A549 (cell line): ENCODE measurements around the gene MORC2. TPM values are rescaled to one million over a fixed set of nuclear protein-coding genes. Genes with fewer than 3 reads are reported as not detected.

Experiments used
- ATAC-seq, 2 experiments: fragments of 200-7000 bp in 1 of 2; fragments of >200 bp in 1 of 2; cut with Nextera tagmentation in 1 of 2; cut with Tn5 transposase in 1 of 2; 3 replicates each; pipeline versions ENCODE4 v1.8.0 to v1.9.1; 2018 to 2020; ENCODE audit warnings: mild to moderate bottlenecking in 1 of 2, moderate library complexity in 1 of 2
- CTCF ChIA-PET: fragments of 300-600 bp; sonication (Branson Sonifier 250); formaldehyde crosslinking; extraction: SDS; loops from one replicate; lab custom pipeline; 2021; ENCODE audit warnings: antibody characterized with exemption, inconsistent platforms; lab: Yijun Ruan, JAX
- POLR2A ChIA-PET: fragments of 350-600 bp; formaldehyde crosslinking; extraction: SDS; loops from one replicate; lab custom pipeline; 2021; ENCODE audit warnings: antibody characterized with exemption, inconsistent platforms; lab: Yijun Ruan, JAX
- DNase-seq, 2 experiments: peaks; one replicate each; pipeline versions ENCODE4 v3.0.0 to v3.0.0-alpha.2; 2011 to 2016; ENCODE audit warnings: low read depth in 1 of 2, low spot score in 1 of 2
- FAIRE-seq: peaks from 2 replicates; lab custom pipeline; 2011; peaks lifted over from hg19 to GRCh38; lab: Jason Lieb, UNC
- H3K27ac ChIP-seq, 2 experiments: fragments of >200 bp; sonication (Bioruptor Twin); formaldehyde crosslinking; 3 replicates each; pipeline ENCODE4 v1.5.1; 2016 to 2017
- H3K4me1 ChIP-seq: fragments of >200 bp; sonication (Bioruptor Twin); formaldehyde crosslinking; 3 replicates; pipeline ENCODE4 v1.6.1; 2016
- H3K4me2 ChIP-seq: fragments of >200 bp; sonication (Bioruptor Twin); formaldehyde crosslinking; 3 replicates; pipeline ENCODE4 v1.6.1; 2016
- H3K4me3 ChIP-seq: fragments of >200 bp; sonication (Bioruptor Twin); formaldehyde crosslinking; 3 replicates; pipeline ENCODE4 v1.5.1; 2016
- H3K9me3 ChIP-seq: fragments of >200 bp; sonication (Bioruptor Twin); formaldehyde crosslinking; 3 replicates; pipeline ENCODE4 v1.6.1; 2016
- BHLHE40 ChIP-seq: IDR thresholded peaks from 2 replicates; pipeline ENCODE4 v1.6.1; 2012; ENCODE audit warnings: low read depth, low read length, inconsistent platforms
- CTCF ChIP-seq: fragments of >200 bp; sonication (Bioruptor Twin); formaldehyde crosslinking; IDR thresholded peaks from 3 replicates; pipeline ENCODE4 v1.5.1; 2016
- EP300 ChIP-seq, 2 experiments: fragments of >200 bp; sonication (Bioruptor Twin); formaldehyde crosslinking; IDR thresholded peaks; 2 replicates in 1 of 2; 3 replicates in 1 of 2; pipeline ENCODE4 v1.6.1; 2016 to 2017
- FOSL2 ChIP-seq, 2 experiments: fragments of 450-650 bp in 1 of 2; fragments of >200 bp in 1 of 2; sonication (Bioruptor Twin) in 1 of 2; formaldehyde crosslinking; IDR thresholded peaks; 2 replicates each; pipeline versions ENCODE4 v1.5.0 to v1.6.1; 2016 to 2020; ENCODE audit warnings: mild to moderate bottlenecking in 1 of 2, moderate library complexity in 1 of 2
- FOXS1 ChIP-seq: fragments of 250-450 bp; sonication (Bioruptor Pico); IDR thresholded peaks from 2 replicates; pipeline ENCODE4 v1.5.0; 2020; ENCODE audit warnings: mild to moderate bottlenecking, moderate library complexity
- GATA3 ChIP-seq: IDR thresholded peaks from 2 replicates; pipeline ENCODE4 v1.6.1; 2012; ENCODE audit warnings: borderline replicate concordance
- JUN ChIP-seq, 2 experiments: fragments of >200 bp; sonication (Bioruptor Twin); formaldehyde crosslinking; IDR thresholded peaks; 2 replicates in 1 of 2; 3 replicates in 1 of 2; pipeline ENCODE4 v1.6.1; 2016 to 2017
- MAX ChIP-seq: IDR thresholded peaks from 2 replicates; pipeline ENCODE4 v1.6.1; 2012
- MYC ChIP-seq: IDR thresholded peaks from 2 replicates; pipeline ENCODE4 v1.6.1; 2012; ENCODE audit warnings: mild to moderate bottlenecking, inconsistent platforms, low read length, improper control_type of control experiment, borderline replicate concordance
- PHF8 ChIP-seq: fragments of 200-600 bp; sonication (generic); IDR thresholded peaks from 2 replicates; pipeline ENCODE4 v1.6.1; 2016; ENCODE audit warnings: low read depth, mild to moderate bottlenecking, antibody characterized with exemption, moderate library complexity, borderline replicate concordance
- POLR2A ChIP-seq: IDR thresholded peaks from 2 replicates; pipeline ENCODE4 v1.6.1; 2012; ENCODE audit warnings: mild to moderate bottlenecking, low read length
- POLR2AphosphoS2 ChIP-seq: conservative IDR thresholded peaks from 2 replicates; pipeline ENCODE4 v1.6.1; 2012; ENCODE audit warnings: low read length, improper control_type of control experiment, inconsistent platforms
- RARB ChIP-seq: fragments of 250-450 bp; sonication (Bioruptor Pico); IDR thresholded peaks from 2 replicates; pipeline ENCODE4 v1.8.0; 2021; ENCODE audit warnings: mild to moderate bottlenecking, moderate library complexity
- USF2 ChIP-seq: fragments of 450-650 bp; IDR thresholded peaks from 2 replicates; pipeline ENCODE4 v1.6.1; 2014; ENCODE audit warnings: antibody characterized with exemption
- WGBS: methylation state at CpG from one replicate; pipeline ENCODE4 v1.1.6; 2017; ENCODE audit errors: missing lambda C conversion rate; 5-methylcytosine and 5-hydroxymethylcytosine counted together
- polyA plus RNA-seq, 4 experiments: library from polyadenylated mRNA; depleted of rRNA in 3 of 4; stranded (reverse); fragments of >200 nt; fragmentation: RNase III in 1 of 4; extraction: RNeasy Plus Mini Kit Qiagen cat#74134 plus additional on column Dnase treatment in 1 of 4; gene quantifications; 2 replicates in 3 of 4; 3 replicates in 1 of 4; pipeline ENCODE4 v1.2.3, GENCODE V29; 2011 to 2017
- TF ChIP-seq, protein P1 (sequence below): fragments of 200-600 bp; sonication (generic); IDR thresholded peaks from 2 replicates; pipeline ENCODE4 v1.6.1; 2016; ENCODE audit warnings: antibody characterized with exemption, mild to moderate bottlenecking, moderate library complexity
- TF ChIP-seq, protein P2 (sequence below): IDR thresholded peaks from 2 replicates; pipeline ENCODE4 v1.6.1; 2012
- TF ChIP-seq, protein P3 (sequence below): IDR thresholded peaks from 2 replicates; pipeline ENCODE4 v1.6.1; 2012; ENCODE audit warnings: low read depth, borderline replicate concordance

The MORC2 gene
- polyA plus RNA-seq, 2 of the 4 experiments (the other 2 are of a cell fraction), result 14.8 to 16.0 TPM

DNA sequence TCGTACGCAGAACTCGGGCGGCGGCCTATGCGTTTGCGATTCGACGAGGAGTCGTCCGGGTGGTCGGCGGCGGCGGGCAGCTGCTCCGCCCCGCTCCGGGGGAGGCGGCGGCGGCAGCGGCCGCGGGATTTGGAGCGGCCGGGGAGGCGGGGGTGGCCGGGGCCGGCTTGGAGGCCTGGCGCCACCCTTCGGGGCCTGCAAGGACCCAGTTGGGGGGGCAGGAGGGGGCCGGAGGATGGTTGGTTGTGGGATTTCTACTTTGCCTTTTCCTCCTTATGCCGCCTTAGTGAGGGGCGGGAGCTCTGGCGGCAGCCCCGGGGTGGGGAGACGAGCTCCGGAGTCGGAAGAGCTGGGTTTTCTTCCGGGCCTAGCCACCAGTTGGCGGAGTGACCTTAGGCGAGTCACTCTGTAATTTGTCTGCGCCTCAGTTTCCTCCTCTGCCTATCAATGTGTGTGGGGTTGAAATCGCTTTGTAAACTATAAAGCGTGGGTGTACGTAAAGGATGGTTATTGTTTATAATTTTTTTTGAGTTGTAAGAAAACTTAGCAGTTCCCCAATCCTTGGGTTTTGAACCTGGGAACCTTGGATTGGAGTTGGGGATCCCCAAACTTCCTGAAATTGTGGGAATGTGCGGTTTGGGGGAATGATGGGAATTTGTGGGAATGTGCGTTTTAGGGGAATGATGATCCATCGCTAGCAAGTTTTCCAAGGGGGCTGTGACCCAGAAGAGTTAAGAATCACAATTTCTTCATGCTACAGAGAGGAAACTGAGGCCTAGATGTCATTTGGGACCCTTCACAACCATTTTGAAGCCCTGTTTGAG is 1.2 kb upstream of the MORC2 start:
- TF ChIP-seq MYC (no peak), JUN (IDR thresholded peaks at IDR 0.05) (no peak; a peak in 1 of 5 replicates), FOXS1 (CRISPR knock-in tag) (no peak), FOSL2 (IDR thresholded peaks at IDR 0.05) (no peak), FOSL2 (CRISPR knock-in tag; IDR thresholded peaks at IDR 0.05) (no peak), CTCF (0 out of 3 replicates have a peak, but pooled peaks have one; percentile 5), RARB (CRISPR knock-in tag) (no peak), EP300 (IDR thresholded peaks at IDR 0.05) (no peak), PHF8 (peak; percentile 50; the same call in 1 of the 2 replicates)
- TF ChIP-seq, protein P1, sequence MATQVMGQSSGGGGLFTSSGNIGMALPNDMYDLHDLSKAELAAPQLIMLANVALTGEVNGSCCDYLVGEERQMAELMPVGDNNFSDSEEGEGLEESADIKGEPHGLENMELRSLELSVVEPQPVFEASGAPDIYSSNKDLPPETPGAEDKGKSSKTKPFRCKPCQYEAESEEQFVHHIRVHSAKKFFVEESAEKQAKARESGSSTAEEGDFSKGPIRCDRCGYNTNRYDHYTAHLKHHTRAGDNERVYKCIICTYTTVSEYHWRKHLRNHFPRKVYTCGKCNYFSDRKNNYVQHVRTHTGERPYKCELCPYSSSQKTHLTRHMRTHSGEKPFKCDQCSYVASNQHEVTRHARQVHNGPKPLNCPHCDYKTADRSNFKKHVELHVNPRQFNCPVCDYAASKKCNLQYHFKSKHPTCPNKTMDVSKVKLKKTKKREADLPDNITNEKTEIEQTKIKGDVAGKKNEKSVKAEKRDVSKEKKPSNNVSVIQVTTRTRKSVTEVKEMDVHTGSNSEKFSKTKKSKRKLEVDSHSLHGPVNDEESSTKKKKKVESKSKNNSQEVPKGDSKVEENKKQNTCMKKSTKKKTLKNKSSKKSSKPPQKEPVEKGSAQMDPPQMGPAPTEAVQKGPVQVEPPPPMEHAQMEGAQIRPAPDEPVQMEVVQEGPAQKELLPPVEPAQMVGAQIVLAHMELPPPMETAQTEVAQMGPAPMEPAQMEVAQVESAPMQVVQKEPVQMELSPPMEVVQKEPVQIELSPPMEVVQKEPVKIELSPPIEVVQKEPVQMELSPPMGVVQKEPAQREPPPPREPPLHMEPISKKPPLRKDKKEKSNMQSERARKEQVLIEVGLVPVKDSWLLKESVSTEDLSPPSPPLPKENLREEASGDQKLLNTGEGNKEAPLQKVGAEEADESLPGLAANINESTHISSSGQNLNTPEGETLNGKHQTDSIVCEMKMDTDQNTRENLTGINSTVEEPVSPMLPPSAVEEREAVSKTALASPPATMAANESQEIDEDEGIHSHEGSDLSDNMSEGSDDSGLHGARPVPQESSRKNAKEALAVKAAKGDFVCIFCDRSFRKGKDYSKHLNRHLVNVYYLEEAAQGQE, result peak; percentile 66
- TF ChIP-seq, protein P2, sequence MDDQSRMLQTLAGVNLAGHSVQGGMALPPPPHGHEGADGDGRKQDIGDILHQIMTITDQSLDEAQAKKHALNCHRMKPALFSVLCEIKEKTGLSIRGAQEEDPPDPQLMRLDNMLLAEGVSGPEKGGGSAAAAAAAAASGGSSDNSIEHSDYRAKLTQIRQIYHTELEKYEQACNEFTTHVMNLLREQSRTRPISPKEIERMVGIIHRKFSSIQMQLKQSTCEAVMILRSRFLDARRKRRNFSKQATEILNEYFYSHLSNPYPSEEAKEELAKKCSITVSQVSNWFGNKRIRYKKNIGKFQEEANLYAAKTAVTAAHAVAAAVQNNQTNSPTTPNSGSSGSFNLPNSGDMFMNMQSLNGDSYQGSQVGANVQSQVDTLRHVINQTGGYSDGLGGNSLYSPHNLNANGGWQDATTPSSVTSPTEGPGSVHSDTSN, result no peak
- WGBS, result 5% methylated on average over 11 of the region's 49 CpGs
- Histone ChIP-seq H3K4me1 (0 out of 3 replicates have a peak, but pooled peaks cover 5% of the 10 kb centered on the region), H3K27ac (peak overlapping the region; percentile 98 to 99), H3K4me2 (peak overlapping the region; percentile 75), H3K4me3 (peak overlapping the region; percentile 90), H3K9me3 (peaks cover 54% of the 10 kb centered on the region)
- DNase-seq (peak; percentile 6 to 44), ATAC-seq (peak; percentile 51 to 62), FAIRE-seq (no peak)
- CTCF ChIA-PET, result interaction anchor here (0.7 to 3.2 kb wide), 11 partner anchors 9 to 258 kb away, joined by 3 to 20 read pairs (median 4); no protein-coding TSS in a partner anchor
- POLR2A ChIA-PET, result interaction anchor here (1.1 to 3.2 kb wide), 9 partner anchors 9 to 244 kb away, joined by 3 to 58 read pairs (median 5); partner anchors contain the start of genes SELENOM and SMTN

DNA sequence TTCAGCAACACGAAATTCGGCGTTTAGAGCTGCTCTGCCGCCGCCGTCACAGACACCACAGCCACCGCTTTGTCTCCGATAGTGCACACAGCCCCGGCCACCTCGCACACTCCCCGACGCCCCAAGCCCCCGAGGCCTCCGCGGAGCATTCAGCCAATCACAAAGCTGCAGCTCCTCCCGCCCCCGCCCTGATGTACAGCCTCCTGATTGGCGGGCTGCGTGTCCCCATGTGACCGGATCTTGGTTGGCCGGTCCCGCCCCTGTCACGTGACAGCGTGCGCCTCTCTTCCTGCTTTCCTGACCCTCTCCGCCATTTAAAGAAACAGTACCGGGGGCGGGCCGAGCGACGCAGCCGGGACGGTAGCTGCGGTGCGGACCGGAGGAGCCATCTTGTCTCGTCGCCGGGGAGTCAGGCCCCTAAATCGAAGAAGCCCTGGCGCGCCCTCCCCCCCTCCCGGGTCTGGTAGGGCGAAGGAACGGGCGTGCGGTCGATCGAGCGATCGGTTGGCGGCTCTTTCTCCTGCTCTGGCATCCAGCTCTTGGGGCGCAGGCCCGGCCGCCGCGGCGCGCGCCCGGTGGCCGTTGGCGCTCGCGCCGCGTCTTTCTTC is 454 bp upstream of the MORC2 start, which contains the start of gene TUG1:
TSS of gene TUG1 (plus strand) at position 342 of the 608 bp plus-strand sequence.
- H3K4me1 ChIP-seq, result 0 out of 3 replicates have a peak, but pooled peaks cover 5% of the 10 kb centered on the region
- ChIA-PET POLR2A (interaction anchor here (0.5 to 3.2 kb wide), 12 partner anchors 8 to 244 kb away, joined by 3 to 58 read pairs (median 4); partner anchors contain the start of genes SELENOM and SMTN), CTCF (interaction anchor here (0.7 to 3.2 kb wide), 11 partner anchors 10 to 259 kb away, joined by 3 to 20 read pairs (median 4); no protein-coding TSS in a partner anchor)
- H3K27ac ChIP-seq, result peak within 1 kb of the TSS; percentile 98 to 99
- peak within 1 kb of the TSS; percentile 90 for H3K4me3 ChIP-seq
- FAIRE-seq (no peak), ATAC-seq (peak; percentile 95 to 96), DNase-seq (peak; percentile 95 to 99)
- TF ChIP-seq, protein P3, sequence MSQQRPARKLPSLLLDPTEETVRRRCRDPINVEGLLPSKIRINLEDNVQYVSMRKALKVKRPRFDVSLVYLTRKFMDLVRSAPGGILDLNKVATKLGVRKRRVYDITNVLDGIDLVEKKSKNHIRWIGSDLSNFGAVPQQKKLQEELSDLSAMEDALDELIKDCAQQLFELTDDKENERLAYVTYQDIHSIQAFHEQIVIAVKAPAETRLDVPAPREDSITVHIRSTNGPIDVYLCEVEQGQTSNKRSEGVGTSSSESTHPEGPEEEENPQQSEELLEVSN, result peak; percentile 93
- TF ChIP-seq, protein P2, result 0 out of 2 replicates have a peak, but pooled peaks have one; percentile 16
- TF ChIP-seq JUN (IDR thresholded peaks at IDR 0.05) (peak in 1 of 2 experiments; percentile 66; a peak in 2 of 5 replicates), POLR2AphosphoS2 (no peak), USF2 (peak; percentile 99), RARB (CRISPR knock-in tag) (no peak), POLR2A (peak; percentile 17; the same call in 1 of the 2 replicates), BHLHE40 (peak; percentile 31; the same call in 1 of the 2 replicates), CTCF (no peak), MAX (peak; percentile 74), GATA3 (peak; percentile 10; the same call in 1 of the 2 replicates)
- 0% methylated on average over 2 of the region's 67 CpGs for WGBS
- peak within 1 kb of the TSS; percentile 91 for H3K4me2 ChIP-seq
- H3K9me3 ChIP-seq, result peaks cover 47% of the 10 kb centered on the region
